ENCODE results near the gene SNAI1. TPM values are rescaled to one million over a fixed set of nuclear protein-coding genes. Genes with fewer than 3 reads are reported as not detected.
"Not testable (repeated sequence)": the region's sequence is repeated elsewhere in the genome, so short reads cannot be mapped to it uniquely, and the experiment has no call there.

SNAI1 gene
- polyA plus RNA-seq, 1 experiment, result 2.3 TPM

GRCh38 chr20:50009521-50010454, 27.0 kb downstream of the SNAI1 start:
- ChIA-PET CTCF (no interaction called here), POLR2A (no interaction called here)
- DNase-seq (ENCODE audit: low read depth, low spot score), result no peak
- TF ChIP-seq CTCF (IDR thresholded peaks at IDR 0.05; ENCODE audit: low read depth, low read length), result no peak
- H3K9me3 ChIP-seq (ENCODE audit: control insufficient read depth, insufficient read depth, low read length), result no peaks in the 10 kb centered on the region
- no peak overlapping the region for H3K27ac ChIP-seq (ENCODE audit: low read depth, low read length)
- H3K4me3 ChIP-seq (ENCODE audit: low read depth, low read length), result no peak overlapping the region
- no peaks in the 10 kb centered on the region for H3K27me3 ChIP-seq (ENCODE audit: control insufficient read depth, insufficient read depth, low read length)

GRCh38 chr20:50011597-50011996, 28.8 kb downstream of the SNAI1 start:
- CTCF ChIA-PET, result interaction anchor here (1.4 kb wide), 1 partner anchor 60 kb away, joined by 14 read pairs; no protein-coding TSS in a partner anchor
- H3K27ac ChIP-seq (ENCODE audit: low read depth, low read length); H3K9me3 ChIP-seq (ENCODE audit: control insufficient read depth, insufficient read depth, low read length); H3K4me3 ChIP-seq (ENCODE audit: low read depth, low read length); H3K27me3 ChIP-seq (ENCODE audit: control insufficient read depth, insufficient read depth, low read length); POLR2A ChIA-PET; DNase-seq (ENCODE audit: low read depth, low spot score): not testable (repeated sequence)

GRCh38 chr20:50012282-50013263, 29.8 kb downstream of the SNAI1 start:
- no peaks in the 10 kb centered on the region for H3K9me3 ChIP-seq (ENCODE audit: control insufficient read depth, insufficient read depth, low read length)
- ChIA-PET CTCF (interaction anchor here (0.8 to 1.4 kb wide), 2 partner anchors 34 to 59 kb away, joined by 3 to 14 read pairs; no protein-coding TSS in a partner anchor), POLR2A (no interaction called here)
- no peak overlapping the region for H3K4me3 ChIP-seq (ENCODE audit: low read depth, low read length)
- H3K27ac ChIP-seq (ENCODE audit: low read depth, low read length), result no peak overlapping the region
- no peaks in the 10 kb centered on the region for H3K27me3 ChIP-seq (ENCODE audit: control insufficient read depth, insufficient read depth, low read length)
- TF ChIP-seq CTCF (IDR thresholded peaks at IDR 0.05; ENCODE audit: low read depth, low read length), result no peak
- no peak for DNase-seq (ENCODE audit: low read depth, low spot score)

- no peak overlapping the region for H3K27ac ChIP-seq (ENCODE audit: low read depth, low read length)
- no peak overlapping the region for H3K4me3 ChIP-seq (ENCODE audit: low read depth, low read length)
- no peak for DNase-seq (ENCODE audit: low read depth, low spot score)
- no peak for TF ChIP-seq CTCF (IDR thresholded peaks at IDR 0.05; ENCODE audit: low read depth, low read length)
- CTCF ChIA-PET, result interaction anchor here (0.5 to 1.5 kb wide), 3 partner anchors 24 to 95 kb away, joined by 3 to 5 read pairs (median 5); no protein-coding TSS in a partner anchor
- H3K9me3 ChIP-seq (ENCODE audit: control insufficient read depth, insufficient read depth, low read length), result no peaks in the 10 kb centered on the region
- POLR2A ChIA-PET, result interaction anchor here (0.7 kb wide), 1 partner anchor 24 kb away, joined by 4 read pairs; no protein-coding TSS in a partner anchor
- H3K27me3 ChIP-seq (ENCODE audit: control insufficient read depth, insufficient read depth, low read length), result no peaks in the 10 kb centered on the region
Observed at GRCh38 chr20:50013976-50014375, 31.2 kb downstream of the SNAI1 start.

Measured in AG04450 (cell line).